NCI-H526 (cell line): ENCODE data around the gene STK32B.
"Not testable (repeated sequence)": the region's sequence is repeated elsewhere in the genome, so short reads cannot be mapped to it uniquely, and the experiment has no call there.

Experiments
- DNase-seq, 2 experiments: peaks; one replicate each; lab custom pipeline; 2025; lab: John Stamatoyannopoulos, UW

The STK32B gene

GRCh38 chr4:5395781-5396180 is 344.5 kb downstream of the STK32B start:
- no peak for DNase-seq

- no peak for DNase-seq
Observed at GRCh38 chr4:5398056-5398455, 346.8 kb downstream of the STK32B start.

- no peak for DNase-seq
Observed at GRCh38 chr4:5399124-5399523, 347.8 kb downstream of the STK32B start.

GRCh38 chr4:5399790-5400421 is 348.6 kb downstream of the STK32B start:
- peak in 1 of 2 experiments; percentile 82 for DNase-seq

- DNase-seq: no peak
Observed at GRCh38 chr4:5403746-5404497, 352.6 kb downstream of the STK32B start.

- no peak for DNase-seq
Observed at GRCh38 chr4:5409237-5409636, 358.0 kb downstream of the STK32B start.

GRCh38 chr4:5409972-5410618 is 358.8 kb downstream of the STK32B start:
- peak in 1 of 2 experiments; percentile 22 for DNase-seq

- DNase-seq: no peak
Observed at GRCh38 chr4:5412296-5412695, 361.0 kb downstream of the STK32B start.

- DNase-seq: no peak
Observed at GRCh38 chr4:5412751-5413150, 361.5 kb downstream of the STK32B start.

- no peak for DNase-seq
Observed at GRCh38 chr4:5416637-5417036, 365.4 kb downstream of the STK32B start.

GRCh38 chr4:5420266-5420665 is 369.0 kb downstream of the STK32B start:
- DNase-seq: no peak

GRCh38 chr4:5421416-5421815 is 370.1 kb downstream of the STK32B start:
- DNase-seq: no peak

- peak; percentile 47 to 68 for DNase-seq
Observed at GRCh38 chr4:5422195-5422594, 370.9 kb downstream of the STK32B start.

- no peak for DNase-seq
Observed at GRCh38 chr4:5423670-5424069, 372.4 kb downstream of the STK32B start.

- no peak for DNase-seq
Observed at GRCh38 chr4:5424211-5424610, 372.9 kb downstream of the STK32B start.

- no peak for DNase-seq
Observed at GRCh38 chr4:5424901-5425300, 373.6 kb downstream of the STK32B start.

- no peak for DNase-seq
Observed at GRCh38 chr4:5429747-5430146, 378.5 kb downstream of the STK32B start.

GRCh38 chr4:5433196-5433595 is 381.9 kb downstream of the STK32B start:
- no peak for DNase-seq

- no peak for DNase-seq
Observed at GRCh38 chr4:5435201-5435600, 383.9 kb downstream of the STK32B start.

GRCh38 chr4:5435823-5436222 is 384.5 kb downstream of the STK32B start:
- DNase-seq: no peak

- DNase-seq: not testable (repeated sequence)
Observed at GRCh38 chr4:5443976-5444802, 392.9 kb downstream of the STK32B start.

- no peak for DNase-seq
Observed at GRCh38 chr4:5444918-5445517, 393.7 kb downstream of the STK32B start.
